Astrocyte of the cerebellum (primary cell): ENCODE results near the gene RARRES1.
A peak's percentile ranks its signal among the peaks of the same experiment; 100 is the strongest.

ENCODE experiments used
- DNase-seq: peaks from one replicate; pipeline ENCODE4 v3.0.0-alpha.2; 2011; ENCODE audit warnings: low read depth
- H3K4me3 ChIP-seq: 2 replicates; pipeline ENCODE4 v1.5.1; 2011; ENCODE audit warnings: mild to moderate bottlenecking, low read depth, low read length, moderate library complexity
- in situ Hi-C: cut with HindIII; loops from 2 replicates; pipeline ENCODE4 v1.10.0; 2017; ENCODE audit warnings: low sequenced_read_pairs
- TF ChIP-seq, protein P1 (sequence below): IDR thresholded peaks from 2 replicates; pipeline ENCODE4 v1.5.1; 2012; ENCODE audit warnings: low read length, low read depth, moderate library complexity, mild to moderate bottlenecking; ENCODE audit errors: missing control alignments

The RARRES1 gene

DNA sequence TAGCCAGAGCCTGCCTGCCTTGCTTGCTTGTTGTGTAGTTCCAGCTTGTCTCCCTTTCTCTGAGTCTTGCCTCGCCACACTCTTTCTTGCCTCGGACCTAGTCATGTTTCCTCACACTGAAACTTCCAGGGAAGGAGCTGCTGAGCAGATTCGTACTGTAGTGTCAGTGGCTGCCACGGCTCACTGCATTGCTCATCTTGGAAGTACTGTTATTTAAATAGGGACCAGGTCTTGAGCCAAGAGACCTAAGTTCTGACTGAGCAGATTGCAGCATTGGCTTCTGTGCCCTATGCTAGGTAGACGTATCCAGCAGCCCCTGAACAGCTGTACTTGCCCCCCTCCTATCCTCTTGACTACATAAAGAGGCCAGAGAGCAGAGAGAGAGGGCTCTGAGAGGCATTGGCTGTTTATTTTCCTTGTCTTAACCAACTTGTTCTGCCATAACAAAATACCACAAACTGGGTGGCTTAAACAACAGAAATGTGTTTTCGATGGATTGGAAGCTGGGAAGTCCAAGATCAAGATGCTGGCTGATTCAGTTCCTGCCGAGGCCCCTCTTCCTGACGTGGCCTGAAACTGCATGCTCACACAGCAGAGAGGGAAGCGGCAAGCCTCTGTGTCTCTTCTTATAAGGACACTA, 5.8 kb upstream of the RARRES1 start:
- in situ Hi-C loops: no loop called here
- H3K4me3 ChIP-seq: no peak overlapping the region
- TF ChIP-seq, protein P1, sequence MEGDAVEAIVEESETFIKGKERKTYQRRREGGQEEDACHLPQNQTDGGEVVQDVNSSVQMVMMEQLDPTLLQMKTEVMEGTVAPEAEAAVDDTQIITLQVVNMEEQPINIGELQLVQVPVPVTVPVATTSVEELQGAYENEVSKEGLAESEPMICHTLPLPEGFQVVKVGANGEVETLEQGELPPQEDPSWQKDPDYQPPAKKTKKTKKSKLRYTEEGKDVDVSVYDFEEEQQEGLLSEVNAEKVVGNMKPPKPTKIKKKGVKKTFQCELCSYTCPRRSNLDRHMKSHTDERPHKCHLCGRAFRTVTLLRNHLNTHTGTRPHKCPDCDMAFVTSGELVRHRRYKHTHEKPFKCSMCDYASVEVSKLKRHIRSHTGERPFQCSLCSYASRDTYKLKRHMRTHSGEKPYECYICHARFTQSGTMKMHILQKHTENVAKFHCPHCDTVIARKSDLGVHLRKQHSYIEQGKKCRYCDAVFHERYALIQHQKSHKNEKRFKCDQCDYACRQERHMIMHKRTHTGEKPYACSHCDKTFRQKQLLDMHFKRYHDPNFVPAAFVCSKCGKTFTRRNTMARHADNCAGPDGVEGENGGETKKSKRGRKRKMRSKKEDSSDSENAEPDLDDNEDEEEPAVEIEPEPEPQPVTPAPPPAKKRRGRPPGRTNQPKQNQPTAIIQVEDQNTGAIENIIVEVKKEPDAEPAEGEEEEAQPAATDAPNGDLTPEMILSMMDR: no peak
- DNase-seq: no peak

GRCh38 chr3:158737410-158737809, 5.2 kb upstream of the RARRES1 start:
- H3K4me3 ChIP-seq: no peak overlapping the region
- TF ChIP-seq, protein P1: no peak
- in situ Hi-C loops: no loop called here
- DNase-seq: no peak

GRCh38 chr3:158735296-158736033, 3.2 kb upstream of the RARRES1 start:
- in situ Hi-C loops: no loop called here
- DNase-seq: no peak
- no peak overlapping the region for H3K4me3 ChIP-seq
- TF ChIP-seq, protein P1: no peak

DNA sequence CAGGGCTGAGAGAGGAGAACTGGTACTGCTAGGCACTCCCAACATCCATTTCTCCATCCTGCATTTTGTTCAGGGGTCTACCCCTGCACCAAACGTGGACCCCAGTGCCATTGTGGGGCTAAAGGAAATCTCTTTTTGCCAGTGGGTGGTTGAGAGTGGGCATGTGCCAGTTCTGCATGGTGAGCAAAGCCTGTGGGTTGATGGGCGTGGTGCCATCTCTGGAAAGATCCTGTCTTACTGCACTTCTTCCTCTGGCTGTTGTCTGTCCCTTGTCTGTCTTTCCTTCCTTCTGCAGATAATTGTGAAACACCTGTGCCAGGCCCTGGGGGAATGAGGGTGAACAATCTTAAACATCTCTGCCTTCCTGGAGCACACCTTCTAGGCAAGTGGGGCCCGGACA, 1.4 kb upstream of the RARRES1 start:
- no peak overlapping the region for H3K4me3 ChIP-seq
- DNase-seq: no peak
- TF ChIP-seq, protein P1: no peak
- in situ Hi-C loops: no loop called here

GRCh38 chr3:158732856-158733200, 571 bp upstream of the RARRES1 start:
- H3K4me3 ChIP-seq: peak overlapping the region; percentile 41
- no peak for DNase-seq
- TF ChIP-seq, protein P1: no peak
- in situ Hi-C loops: no loop called here

GRCh38 chr3:158731486-158731885, 771 bp downstream of the RARRES1 start:
- no peak for DNase-seq
- peak overlapping the region; percentile 41 for H3K4me3 ChIP-seq
- in situ Hi-C loops: no loop called here
- TF ChIP-seq, protein P1: no peak
